Bronchial epithelial cell (primary cell): ENCODE data around the gene ITGB2. TPM values are rescaled to one million over a fixed set of nuclear protein-coding genes. Genes with fewer than 3 reads are reported as not detected.
A peak's percentile ranks its signal among the peaks of the same experiment; 100 is the strongest.

Experiments used
- DNase-seq: peaks from one replicate; pipeline ENCODE4 v3.0.0-alpha.2; 2010; ENCODE audit warnings: low read depth
- FAIRE-seq: peaks from 2 replicates; lab custom pipeline; 2011; peaks lifted over from hg19 to GRCh38; lab: Jason Lieb, UNC
- H3K27me3 ChIP-seq: 2 replicates; pipeline ENCODE4 v1.5.1; 2011; ENCODE audit warnings: low read length; ENCODE audit not compliant: control insufficient read depth, insufficient read depth
- H3K36me3 ChIP-seq: 2 replicates; pipeline ENCODE4 v1.5.1; 2011; ENCODE audit warnings: low read length; ENCODE audit not compliant: control insufficient read depth, insufficient read depth
- H3K4me3 ChIP-seq: 2 replicates; pipeline ENCODE4 v1.5.1; 2011; ENCODE audit warnings: mild to moderate bottlenecking, low read depth, low read length, control low read depth
- CTCF ChIP-seq: IDR thresholded peaks from 2 replicates; pipeline ENCODE4 v1.5.1; 2011; ENCODE audit warnings: mild to moderate bottlenecking, moderate library complexity, low read length, control low read depth, inconsistent platforms; ENCODE audit not compliant: insufficient read depth, severe bottlenecking
- total RNA-seq: library from RNA; depleted of rRNA; stranded (reverse); fragments of >200 nt; gene quantifications from 2 replicates; pipeline ENCODE4 v1.2.1, GENCODE V29; 2014

Gene ITGB2
- total RNA-seq, 1 donor from 2014 or later = 1.1 TPM

GRCh38 chr21:44904141-44904923 is 16.4 kb downstream of the ITGB2 start:
- DNase-seq = no peak
- no peak for TF ChIP-seq CTCF
- no peak overlapping the region for H3K4me3 ChIP-seq
- FAIRE-seq = peak; percentile 98
- no peaks in the 10 kb centered on the region for H3K36me3 ChIP-seq
- peaks cover 3% of the 10 kb centered on the region for H3K27me3 ChIP-seq

GRCh38 chr21:44903689-44904088 is 17.0 kb downstream of the ITGB2 start:
- DNase-seq = no peak
- Histone ChIP-seq H3K36me3 (no peaks in the 10 kb centered on the region), H3K27me3 (peaks cover 2% of the 10 kb centered on the region), H3K4me3 (no peak overlapping the region)
- FAIRE-seq = no peak
- TF ChIP-seq CTCF = no peak

- no peak for FAIRE-seq
These were observed 17.5 kb downstream of the ITGB2 start for GRCh38 chr21:44903050-44903685.

GRCh38 chr21:44902268-44903049 is 18.2 kb downstream of the ITGB2 start:
- DNase-seq (no peak), FAIRE-seq (peak; percentile 99)
- Histone ChIP-seq H3K36me3 (no peaks in the 10 kb centered on the region), H3K4me3 (no peak overlapping the region), H3K27me3 (peaks cover 1% of the 10 kb centered on the region)
- no peak for TF ChIP-seq CTCF

More at GRCh38 chr21:44903050-44903685, 17.5 kb downstream of the ITGB2 start:
- Histone ChIP-seq H3K4me3 (no peak overlapping the region), H3K27me3 (peaks cover 2% of the 10 kb centered on the region), H3K36me3 (no peaks in the 10 kb centered on the region)
- no peak for DNase-seq
- TF ChIP-seq CTCF = no peak

GRCh38 chr21:44901391-44902074 is 19.2 kb downstream of the ITGB2 start:
- no peak overlapping the region for H3K4me3 ChIP-seq
- FAIRE-seq (no peak), DNase-seq (no peak)
- H3K27me3 ChIP-seq = no peaks in the 10 kb centered on the region
- H3K36me3 ChIP-seq = no peaks in the 10 kb centered on the region
- TF ChIP-seq CTCF = no peak
